ENCODE measurements around the gene CA4.
"Not testable (repeated sequence)": the region's sequence is repeated elsewhere in the genome, so short reads cannot be mapped to it uniquely, and the experiment has no call there.

CA4 gene

DNA sequence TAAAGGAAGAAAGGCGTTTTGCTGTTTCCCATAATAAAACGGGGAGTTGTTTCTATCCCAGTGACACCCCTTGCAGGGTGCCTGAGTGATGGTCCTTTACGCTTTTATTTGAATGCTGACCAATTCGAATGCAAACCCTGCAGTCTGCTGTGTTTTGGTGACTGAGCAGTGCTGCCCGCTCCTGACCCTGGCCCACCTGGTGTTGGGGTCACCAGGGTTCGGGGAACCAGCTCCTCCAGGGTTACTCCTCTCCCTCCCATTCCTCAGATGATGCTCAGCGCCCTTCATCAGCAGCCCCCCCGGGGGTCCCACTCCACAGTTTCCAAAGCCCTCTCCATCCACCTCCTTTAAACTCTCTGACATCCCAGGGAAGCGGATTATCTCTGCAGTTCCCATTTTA is 6.0 kb downstream of the CA4 start:
- DNase-seq (ENCODE audit: low read depth), result no peak

DNA sequence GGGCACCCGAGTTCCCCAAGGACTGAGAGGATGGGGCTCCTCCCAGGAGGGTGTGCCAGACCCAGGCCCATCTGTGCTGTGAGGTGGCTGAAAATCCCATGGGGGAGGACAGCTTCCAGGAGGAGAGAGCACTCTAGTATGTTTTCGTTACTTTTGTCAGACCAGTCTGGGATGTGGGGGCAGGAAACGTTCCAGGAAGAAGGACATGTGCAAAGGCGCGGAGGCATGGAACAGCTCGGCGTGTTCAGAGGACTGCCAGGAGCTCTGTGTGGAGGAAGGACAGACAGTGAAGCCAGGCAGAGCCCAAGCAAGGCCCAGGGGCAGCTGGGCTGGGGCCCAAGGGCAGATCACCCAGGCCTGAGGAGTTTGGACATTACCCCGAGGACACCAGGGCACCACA is 7.0 kb downstream of the CA4 start:
- DNase-seq (ENCODE audit: low read depth), result no peak

DNA sequence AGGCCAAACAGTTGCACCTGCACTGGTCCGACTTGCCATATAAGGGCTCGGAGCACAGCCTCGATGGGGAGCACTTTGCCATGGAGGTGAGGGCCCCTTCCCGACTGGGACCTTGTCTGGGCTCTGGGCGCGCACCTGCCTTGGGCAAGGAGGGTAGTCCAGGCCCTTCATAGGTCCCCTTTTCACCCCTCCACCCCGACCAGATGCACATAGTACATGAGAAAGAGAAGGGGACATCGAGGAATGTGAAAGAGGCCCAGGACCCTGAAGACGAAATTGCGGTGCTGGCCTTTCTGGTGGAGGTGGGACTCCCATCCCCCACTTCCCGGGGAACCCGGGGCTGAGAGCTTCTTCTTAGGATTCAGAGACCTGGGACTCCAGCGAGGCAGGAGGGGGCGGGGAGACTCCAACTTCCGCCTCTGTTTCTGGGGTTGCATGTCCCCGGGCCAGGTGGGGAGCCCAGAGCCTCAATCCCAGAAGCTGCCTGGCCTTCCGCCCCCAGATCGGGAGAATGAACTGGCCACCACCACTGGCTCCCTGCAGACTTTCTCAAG is 7.8 kb downstream of the CA4 start:
- DNase-seq (ENCODE audit: low read depth), result no peak

GRCh38 chr17:60158751-60159478 is 9.1 kb downstream of the CA4 start:
- DNase-seq (ENCODE audit: low read depth), result no peak

DNA sequence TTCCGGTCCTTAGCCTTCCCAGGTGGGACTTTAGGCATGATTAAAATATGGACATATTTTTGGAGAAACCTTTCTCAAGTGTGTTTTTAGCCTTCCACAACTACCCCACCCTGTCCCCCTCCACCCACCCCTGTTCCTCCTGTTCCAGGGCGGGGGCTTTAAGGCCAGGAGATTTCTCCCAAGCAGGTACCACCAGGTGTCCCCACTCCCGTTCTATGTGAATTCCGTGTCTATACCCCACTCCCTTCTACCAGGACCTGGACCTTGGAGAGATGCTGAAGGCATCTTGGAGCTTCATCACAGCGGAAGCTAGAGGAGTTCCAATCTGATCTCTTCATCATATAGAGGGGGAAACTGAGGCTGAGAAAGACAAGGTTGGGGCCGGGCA is 9.7 kb downstream of the CA4 start:
- DNase-seq (ENCODE audit: low read depth), result no peak

DNA sequence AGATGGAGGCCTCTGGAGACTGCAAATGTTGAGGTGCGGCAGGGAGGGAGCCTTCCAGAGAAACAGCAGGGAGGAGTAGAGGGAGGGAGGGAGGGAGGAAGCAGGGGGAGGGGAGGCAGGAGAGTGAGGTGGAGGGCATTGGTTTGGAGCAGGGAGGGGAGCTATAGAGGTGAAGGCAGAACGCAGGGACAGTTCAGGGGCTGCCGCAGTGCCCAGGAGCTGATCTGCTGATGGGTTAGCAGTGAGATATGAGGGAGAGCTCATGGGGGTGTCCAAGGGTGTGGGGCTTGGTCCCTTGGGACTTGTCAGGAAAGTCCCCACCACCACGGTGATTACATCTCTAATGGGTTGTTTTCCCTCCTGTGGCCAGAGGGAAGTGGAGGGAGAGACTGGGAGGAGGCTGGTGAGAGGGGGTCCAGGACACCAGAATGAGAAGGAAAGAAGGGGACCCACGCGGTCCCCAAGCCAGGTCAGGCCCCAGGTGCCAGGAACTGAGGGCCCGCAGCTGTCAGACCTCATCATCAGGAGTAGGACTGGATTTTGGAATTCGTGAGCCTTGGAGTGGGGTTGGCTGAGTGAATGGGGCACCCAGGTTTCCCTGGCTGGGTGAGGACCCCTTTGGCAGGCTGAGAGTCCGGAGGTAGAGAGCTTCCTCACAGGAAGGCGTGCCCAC is 11.2 kb downstream of the CA4 start:
- no peak for DNase-seq (ENCODE audit: low read depth)

- DNase-seq (ENCODE audit: low read depth), result no peak
Measured at GRCh38 chr17:60161598-60162330, 12.0 kb downstream of the CA4 start.

GRCh38 chr17:60163108-60163784 is 13.5 kb downstream of the CA4 start:
- no peak for DNase-seq (ENCODE audit: low read depth)

DNA sequence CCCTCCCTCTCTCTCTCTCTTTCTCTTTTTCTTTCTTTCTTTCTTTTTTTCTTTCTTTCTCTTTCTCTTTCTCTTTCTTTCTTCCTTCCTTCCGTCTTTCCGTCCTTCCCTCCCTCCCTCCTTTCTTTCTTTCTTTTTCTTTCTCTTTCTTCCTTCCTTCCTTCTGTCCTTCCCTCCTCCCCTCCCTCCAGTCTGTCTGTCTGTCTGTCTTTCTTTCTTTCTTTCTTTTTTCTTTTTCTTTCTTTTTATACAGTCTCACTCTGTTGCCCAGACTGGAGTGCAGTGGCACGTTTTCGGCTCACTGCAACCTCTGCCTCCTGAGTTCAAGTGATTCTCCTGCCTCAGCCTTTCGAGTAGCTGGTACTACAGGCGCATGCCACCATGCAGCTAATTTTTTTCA is 14.4 kb downstream of the CA4 start:
- DNase-seq (ENCODE audit: low read depth), result no peak

DNA sequence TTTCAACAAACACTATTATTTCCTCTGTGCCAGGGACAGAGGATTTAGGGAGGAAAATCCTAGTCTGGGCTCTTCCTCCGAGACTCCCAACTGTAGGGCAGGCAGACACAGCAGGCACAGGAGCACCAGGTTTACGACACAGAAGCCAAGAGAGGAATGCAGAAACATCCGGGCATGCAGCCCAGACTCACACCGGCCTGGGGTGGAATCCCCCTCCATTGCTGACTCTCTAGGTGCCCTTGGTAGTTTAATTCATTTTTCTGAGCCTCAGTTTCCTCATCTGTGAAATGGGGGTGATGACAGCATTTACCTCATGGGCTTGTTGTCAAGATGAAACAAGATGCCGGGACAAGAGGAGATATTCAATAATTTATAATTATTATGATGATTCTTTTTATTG is 14.9 kb downstream of the CA4 start:
- no peak for DNase-seq (ENCODE audit: low read depth)

- no peak for DNase-seq (ENCODE audit: low read depth)
Measured at GRCh38 chr17:60165223-60165622, 15.4 kb downstream of the CA4 start.

- no peak for DNase-seq (ENCODE audit: low read depth)
Measured at GRCh38 chr17:60165971-60166370, 16.2 kb downstream of the CA4 start.

GRCh38 chr17:60167065-60167741 is 17.4 kb downstream of the CA4 start:
- DNase-seq (ENCODE audit: low read depth), result no peak

- no peak for DNase-seq (ENCODE audit: low read depth)
Measured at GRCh38 chr17:60168654-60169053, 18.9 kb downstream of the CA4 start.

GRCh38 chr17:60169921-60170817 is 20.4 kb downstream of the CA4 start:
- DNase-seq (ENCODE audit: low read depth), result no peak

DNA sequence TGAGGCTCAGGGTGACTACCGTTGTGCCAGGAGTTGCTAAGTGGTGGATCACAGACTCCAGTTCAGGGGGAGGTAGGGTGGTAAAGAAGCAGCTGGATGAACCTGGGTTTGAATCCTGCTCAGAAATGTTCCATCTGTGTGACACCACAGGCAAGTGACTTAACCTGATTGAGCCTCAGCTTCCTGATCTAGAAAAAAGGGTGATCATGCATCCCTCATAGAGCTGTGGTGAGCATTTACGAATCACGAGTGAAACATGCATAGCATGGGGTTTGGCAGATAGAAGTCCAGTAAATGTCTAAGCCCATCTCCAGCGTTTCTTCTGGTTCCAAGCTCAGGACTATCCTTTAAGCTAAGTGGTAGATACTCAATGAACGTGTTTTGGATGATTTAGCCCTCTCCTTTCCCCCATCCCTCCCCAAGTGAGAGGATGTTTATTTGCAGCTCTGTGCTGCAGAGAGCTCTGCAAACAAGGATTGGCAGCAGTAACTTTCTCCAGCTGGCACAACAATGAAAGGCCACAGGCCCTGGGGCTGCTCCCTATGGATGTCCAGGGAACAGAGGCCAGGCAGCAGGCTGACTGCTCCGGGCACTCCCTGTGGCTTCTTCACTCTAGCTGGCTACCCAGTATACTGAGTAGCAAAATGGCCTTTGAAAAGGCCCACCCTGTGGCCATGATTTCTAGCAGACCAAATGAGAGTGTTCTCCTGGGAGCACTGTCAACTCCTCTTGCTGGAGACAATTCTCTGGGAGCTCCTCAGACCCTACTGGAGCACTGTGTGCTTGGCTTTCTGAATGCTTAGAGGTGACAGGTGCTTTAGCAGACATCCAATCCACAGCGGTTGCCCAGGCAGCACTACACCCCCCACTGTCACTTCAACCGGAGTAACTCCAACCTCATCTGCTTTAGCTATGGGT is 21.3 kb downstream of the CA4 start:
- DNase-seq (ENCODE audit: low read depth), result no peak

- no peak for DNase-seq (ENCODE audit: low read depth)
Measured at GRCh38 chr17:60171753-60172079, 21.9 kb downstream of the CA4 start.

DNA sequence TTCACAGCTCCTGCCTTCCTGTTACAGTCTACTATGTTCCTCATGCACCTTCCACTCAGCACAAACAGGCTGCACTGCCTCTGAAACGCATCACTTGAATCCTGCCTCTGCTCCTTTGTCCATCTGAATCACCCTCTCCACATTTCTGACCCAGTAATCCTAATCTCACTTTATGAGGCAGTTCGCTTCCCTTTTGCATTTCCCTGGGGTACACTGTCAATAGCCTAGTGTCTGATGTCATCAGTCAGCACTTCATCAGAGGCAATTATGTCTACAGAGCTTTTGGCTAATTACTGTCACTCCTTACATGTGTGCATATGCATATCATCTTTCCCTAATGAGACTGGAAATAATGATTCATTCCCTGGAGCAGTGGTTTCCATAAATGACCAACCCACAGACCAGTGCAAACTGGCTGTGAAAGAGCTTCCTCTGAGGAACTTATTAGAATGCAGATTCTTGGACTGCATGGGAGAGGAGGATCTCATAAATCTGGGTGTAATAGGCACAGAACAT is 23.6 kb downstream of the CA4 start:
- peak; percentile 56 for DNase-seq (ENCODE audit: low read depth)

GRCh38 chr17:60174035-60174434 is 24.3 kb downstream of the CA4 start:
- DNase-seq (ENCODE audit: low read depth), result no peak

DNA sequence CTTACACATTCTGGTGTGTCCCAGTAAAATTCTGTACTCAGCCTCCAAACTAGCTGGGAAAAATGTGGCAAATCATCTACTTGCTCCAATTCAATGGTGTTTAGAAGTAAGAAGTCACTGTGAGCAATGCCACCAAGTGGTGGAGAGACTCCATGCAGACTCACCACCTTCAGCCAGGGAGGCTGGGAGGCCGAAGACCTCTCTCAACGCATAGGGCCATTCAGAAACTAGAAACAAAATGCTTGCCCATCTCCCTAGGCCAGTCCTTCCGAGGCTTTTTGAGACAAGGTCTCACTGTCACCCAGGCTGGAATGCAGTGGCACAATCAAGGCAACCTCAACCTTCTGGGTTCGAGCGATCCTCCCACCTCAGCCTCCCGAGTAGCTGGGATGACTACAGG is 25.0 kb downstream of the CA4 start:
- DNase-seq (ENCODE audit: low read depth), result not testable (repeated sequence)
